GM19025 (cell line): Measurements from ENCODE around the gene FSD1.
"Not testable (repeated sequence)": the region's sequence is repeated elsewhere in the genome, so short reads cannot be mapped to it uniquely, and the experiment has no call there.

Source experiments
- ATAC-seq: cut with Tn5 transposase; IDR thresholded peaks from one replicate; pipeline ENCODE4 v1.9.1; 2021; ENCODE audit warnings: mild to moderate bottlenecking, low read depth, moderate library complexity; ENCODE audit not compliant: unreplicated experiment

FSD1 gene

DNA sequence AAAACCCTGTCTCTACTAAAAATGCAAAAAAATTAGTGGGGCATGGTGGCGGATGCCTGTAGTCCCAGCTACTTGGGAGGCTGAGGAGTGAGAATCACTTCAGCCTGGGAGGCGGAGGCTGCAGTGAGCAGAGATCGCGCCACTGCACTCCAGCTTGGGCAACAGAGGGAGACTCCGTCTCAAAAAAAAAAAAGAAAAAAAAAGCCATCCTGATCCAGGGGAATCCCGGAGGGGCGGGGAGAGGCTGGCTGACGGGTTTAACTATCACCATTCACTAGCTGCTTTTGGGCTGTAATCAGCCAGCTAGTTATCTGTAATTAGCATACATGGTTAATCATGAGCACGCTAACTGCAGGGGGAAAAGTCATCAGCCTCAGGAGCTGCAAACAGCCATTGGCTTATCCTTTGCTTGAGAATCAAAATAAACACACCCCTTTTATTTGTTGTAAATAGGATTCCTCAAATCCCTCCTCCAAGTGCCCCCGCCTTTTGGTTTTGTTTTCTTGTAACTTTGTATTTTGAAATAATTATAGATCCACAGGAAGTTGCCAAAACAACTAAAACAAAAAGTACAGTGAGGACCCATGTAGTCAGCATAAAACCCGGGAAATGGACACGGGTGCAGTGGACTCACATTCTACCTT, 9.6 kb downstream of the FSD1 start:
- no peak for ATAC-seq

DNA sequence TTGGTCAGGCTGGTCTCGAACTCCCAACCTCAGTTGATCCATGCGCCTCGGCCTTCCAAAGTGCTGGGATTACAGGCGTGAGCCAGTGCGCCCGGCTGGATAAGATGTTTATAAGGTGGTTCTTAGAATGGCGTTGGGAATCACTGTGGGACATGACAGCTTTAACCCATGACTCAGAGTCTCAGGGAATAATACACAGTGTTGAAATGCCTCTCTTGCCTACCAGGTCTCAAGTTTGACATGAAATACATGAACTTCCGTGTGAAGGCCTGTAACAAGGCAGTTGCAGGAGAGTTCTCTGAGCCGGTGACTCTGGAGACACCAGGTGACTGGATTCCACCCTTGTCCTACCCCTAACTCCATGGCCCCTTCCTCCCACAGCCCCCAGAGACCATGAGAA, 12.6 kb downstream of the FSD1 start:
- ATAC-seq = no peak

GRCh38 chr19:4318460-4318859, 14.1 kb downstream of the FSD1 start:
- ATAC-seq = no peak

DNA sequence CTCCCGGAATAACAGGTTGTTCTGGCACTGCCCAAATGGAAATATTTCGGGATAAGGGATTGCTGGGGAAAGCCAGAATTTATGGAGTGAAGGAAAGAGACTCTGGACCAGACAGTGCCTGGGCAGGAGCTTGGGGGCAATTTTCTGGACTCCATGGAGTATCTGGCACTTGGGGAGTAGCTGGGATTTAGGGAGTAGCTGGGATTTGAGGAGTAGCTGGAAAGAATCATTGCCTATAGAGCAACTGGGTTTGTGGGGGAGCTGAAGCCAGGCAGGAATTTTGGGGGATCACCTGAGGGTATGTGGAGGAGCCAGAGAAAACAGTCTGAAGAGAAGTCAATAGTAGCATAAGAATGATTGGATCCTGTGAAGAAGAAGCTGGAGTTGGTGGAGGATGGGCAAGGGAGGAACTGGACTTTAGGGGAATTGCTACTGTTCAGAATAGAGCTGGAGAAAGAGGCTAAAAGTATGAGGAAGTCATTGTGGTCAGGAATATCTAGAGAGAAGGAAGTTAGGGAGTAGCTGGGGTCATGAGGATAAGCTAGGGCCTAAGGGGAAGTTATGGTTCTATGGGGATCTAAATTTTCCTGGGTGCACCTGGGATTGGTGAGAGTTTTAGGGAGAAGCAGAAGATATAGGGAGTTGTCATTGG, 14.8 kb downstream of the FSD1 start:
- no peak for ATAC-seq

GRCh38 chr19:4320419-4320818, 16.0 kb downstream of the FSD1 start:
- no peak for ATAC-seq

- no peak for ATAC-seq
Observed at GRCh38 chr19:4322942-4323665, 18.7 kb downstream of the FSD1 start.

DNA sequence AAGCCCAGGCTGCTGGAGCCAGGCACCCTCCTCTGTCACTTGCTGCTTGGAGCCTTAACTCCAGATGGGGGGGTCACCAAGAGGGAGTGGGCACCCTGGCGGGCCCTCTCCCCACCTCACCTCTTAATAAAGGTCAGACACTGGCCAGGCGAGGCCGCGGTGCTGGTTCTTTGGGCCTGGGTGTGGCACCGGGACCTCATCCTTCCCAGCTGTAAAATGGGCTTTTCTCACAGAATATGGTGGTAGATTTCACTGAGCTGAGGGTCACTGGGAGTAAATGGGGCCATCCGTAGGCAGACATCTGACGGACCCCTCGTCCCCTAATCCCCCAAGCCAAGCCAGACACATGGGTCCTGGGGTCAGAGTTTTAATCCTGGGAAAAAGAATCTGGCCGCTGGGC, 19.3 kb downstream of the FSD1 start:
- ATAC-seq = no peak

- no peak for ATAC-seq
Observed at GRCh38 chr19:4324228-4324627, 19.8 kb downstream of the FSD1 start.

GRCh38 chr19:4326215-4326836, 21.9 kb downstream of the FSD1 start:
- no peak for ATAC-seq

DNA sequence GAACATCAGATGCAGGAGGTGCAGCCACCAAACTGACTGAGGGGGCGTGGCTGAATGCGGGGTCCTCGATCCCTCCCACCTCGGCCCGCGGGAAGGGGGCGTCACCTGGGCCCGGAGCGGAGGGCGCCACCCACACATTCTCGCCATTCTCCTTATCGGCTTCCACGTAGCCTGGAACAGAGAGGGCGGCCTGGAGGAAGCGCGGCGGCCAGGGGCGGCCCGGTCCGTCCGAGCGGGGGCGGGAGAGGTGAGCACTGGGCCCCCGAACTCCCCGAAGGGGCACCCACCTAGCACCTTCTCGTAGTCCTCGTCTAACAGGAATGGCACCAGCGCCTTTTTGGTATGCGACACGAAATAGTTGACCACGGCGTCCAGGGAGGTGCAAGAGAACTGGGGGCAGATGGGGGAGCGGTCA, 22.4 kb downstream of the FSD1 start:
- no peak for ATAC-seq

GRCh38 chr19:4327252-4327876, 23.0 kb downstream of the FSD1 start:
- no peak for ATAC-seq

DNA sequence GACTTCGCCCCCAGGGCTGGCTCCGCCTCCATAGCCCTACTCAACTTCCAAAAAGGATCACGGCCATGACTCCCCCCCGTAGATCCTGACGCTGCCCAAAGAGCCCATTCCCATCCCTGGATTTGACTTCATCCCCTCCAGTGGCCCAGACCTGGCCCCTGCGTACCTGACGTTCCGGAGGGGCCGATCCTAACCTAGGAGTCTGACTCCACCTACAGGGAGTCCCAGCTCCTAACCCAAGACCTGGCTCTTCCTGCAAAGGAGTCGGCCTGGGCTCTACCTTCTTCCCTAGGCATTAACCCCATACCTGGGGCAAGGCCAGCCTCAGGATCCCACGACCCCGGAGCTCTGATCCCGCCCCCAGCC, 23.5 kb downstream of the FSD1 start:
- no peak for ATAC-seq

- peak; percentile 71 for ATAC-seq
Observed at GRCh38 chr19:4328243-4328990, 24.0 kb downstream of the FSD1 start.

GRCh38 chr19:4328991-4329681, 24.7 kb downstream of the FSD1 start:
- not testable (repeated sequence) for ATAC-seq

DNA sequence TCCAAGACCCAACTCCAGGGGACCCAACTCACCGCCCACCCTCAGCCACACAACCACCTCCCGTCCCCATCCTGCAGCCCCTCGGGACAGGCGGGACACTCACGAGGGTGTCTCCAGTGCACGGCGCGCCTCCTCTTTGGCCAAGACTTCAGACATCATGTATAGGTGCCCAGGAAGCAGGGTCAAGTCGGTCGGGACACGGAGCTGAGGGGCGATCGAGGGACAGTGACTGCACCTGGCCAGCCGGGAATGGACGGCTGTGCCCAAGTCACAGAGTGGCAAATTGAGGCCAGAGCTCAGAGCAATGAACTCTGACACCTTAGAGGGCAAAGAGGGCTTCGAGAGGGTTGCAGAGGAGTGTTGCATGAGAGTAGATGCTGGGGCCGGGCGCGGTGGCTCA, 25.5 kb downstream of the FSD1 start:
- ATAC-seq = no peak

DNA sequence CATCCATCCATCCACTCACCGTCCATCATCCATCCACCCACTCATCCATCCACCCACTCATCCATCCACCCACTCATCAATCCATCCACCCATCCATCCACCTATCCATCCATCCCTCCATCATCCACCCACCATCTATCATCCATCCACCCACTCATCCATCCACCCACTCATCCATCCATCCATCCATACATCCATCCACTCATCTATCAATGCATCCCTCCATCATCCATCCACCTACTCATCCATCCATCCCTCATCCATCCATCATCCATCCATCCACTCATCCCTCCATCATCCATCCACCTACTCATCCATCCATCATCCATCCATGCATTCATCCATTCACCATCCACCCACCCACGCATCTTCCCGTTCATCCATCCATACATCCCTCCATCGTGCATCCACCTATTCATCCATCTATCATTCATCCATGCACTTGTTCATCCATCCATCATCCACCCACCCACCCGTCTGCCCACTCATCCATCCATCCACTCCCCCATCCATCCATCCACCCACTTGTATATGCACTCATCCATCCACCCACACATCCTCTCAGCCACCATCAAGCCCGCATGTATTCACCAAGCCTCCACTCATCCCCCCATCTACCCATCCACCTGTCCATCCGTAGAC, 30.7 kb downstream of the FSD1 start:
- no peak for ATAC-seq

GRCh38 chr19:4337906-4338440, 33.6 kb downstream of the FSD1 start:
- ATAC-seq = no peak

DNA sequence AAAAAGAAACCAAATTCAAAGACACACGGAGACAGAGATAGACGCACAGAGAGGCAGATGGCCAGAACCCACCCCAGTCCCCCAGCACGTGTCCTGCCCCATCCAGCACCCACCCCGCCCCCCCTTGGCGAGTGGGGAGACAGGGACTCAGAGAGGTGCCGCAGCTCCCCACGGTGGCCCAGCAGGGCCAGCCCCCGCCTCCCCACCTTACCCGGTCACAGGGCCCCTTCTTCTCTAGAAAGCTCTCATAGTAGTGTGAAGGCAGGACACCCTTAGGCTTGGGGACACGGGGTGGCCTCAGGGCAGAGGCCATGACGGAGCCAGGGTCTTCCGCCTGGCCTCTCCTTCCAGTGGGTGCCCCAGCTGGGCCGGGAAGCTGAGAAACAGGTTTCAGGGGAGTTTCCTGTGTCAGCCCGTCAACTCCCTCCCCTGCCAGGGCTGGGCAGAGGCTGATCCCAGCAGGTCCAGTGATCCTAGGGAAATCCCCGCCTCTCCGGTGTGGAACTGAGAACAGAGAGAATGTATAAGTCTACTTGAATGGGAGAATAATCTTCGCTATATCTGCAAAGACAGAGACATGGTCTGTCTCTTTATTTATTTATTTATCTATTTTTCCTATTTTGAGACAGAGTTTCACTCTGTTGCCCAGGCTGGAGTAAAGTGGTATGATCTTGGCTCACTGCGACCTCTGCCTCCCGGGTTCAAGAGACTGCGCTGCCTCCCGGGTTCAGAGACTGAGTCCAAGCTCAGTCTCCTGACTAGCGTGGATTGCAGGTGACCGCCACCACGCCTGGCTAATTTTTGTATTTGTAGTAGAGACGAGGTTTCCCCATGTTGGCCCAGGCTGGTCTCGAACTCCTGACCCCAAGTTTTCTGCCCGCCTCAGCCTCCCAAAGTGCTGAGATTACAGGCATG, 34.3 kb downstream of the FSD1 start, which contains the start of gene STAP2:
Gene STAP2 (minus strand): TSS at position 387 of the 915 bp plus-strand sequence. CDS start 74 bp downstream, at position 313.
- no peak for ATAC-seq
